ENCODE data around the gene PLPPR3.

The PLPPR3 gene

GRCh38 chr19:771332-771785, 50.4 kb downstream of the PLPPR3 start:
- TF ChIP-seq ESRRG (CRISPR knock-in tag; IDR thresholded peaks at IDR 0.05) (no peak), TOX (CRISPR knock-in tag; IDR thresholded peaks at IDR 0.05; ENCODE audit: borderline replicate concordance) (no peak), RARB (CRISPR knock-in tag; IDR thresholded peaks at IDR 0.05) (no peak), ZFP3 (CRISPR knock-in tag; IDR thresholded peaks at IDR 0.05) (no peak), OSR1 (CRISPR knock-in tag; IDR thresholded peaks at IDR 0.05) (no peak), ZNF565 (CRISPR knock-in tag; conservative IDR thresholded peaks at IDR 0.05; ENCODE audit: low read depth) (no peak), PPARA (CRISPR knock-in tag; IDR thresholded peaks at IDR 0.05; ENCODE audit: borderline replicate concordance) (no peak), TSHZ2 (CRISPR knock-in tag; IDR thresholded peaks at IDR 0.05) (no peak), ZNF8 (CRISPR knock-in tag; IDR thresholded peaks at IDR 0.05) (no peak), CREB5 (CRISPR knock-in tag; IDR thresholded peaks at IDR 0.05; ENCODE audit: low read depth) (no peak), SNAI2 (CRISPR knock-in tag; IDR thresholded peaks at IDR 0.05) (no peak), ZFP30 (CRISPR knock-in tag; IDR thresholded peaks at IDR 0.05) (no peak), ZNF70 (CRISPR knock-in tag; IDR thresholded peaks at IDR 0.05) (no peak), CSDC2 (CRISPR knock-in tag; IDR thresholded peaks at IDR 0.05) (no peak)
- TF ChIP-seq, protein P1, sequence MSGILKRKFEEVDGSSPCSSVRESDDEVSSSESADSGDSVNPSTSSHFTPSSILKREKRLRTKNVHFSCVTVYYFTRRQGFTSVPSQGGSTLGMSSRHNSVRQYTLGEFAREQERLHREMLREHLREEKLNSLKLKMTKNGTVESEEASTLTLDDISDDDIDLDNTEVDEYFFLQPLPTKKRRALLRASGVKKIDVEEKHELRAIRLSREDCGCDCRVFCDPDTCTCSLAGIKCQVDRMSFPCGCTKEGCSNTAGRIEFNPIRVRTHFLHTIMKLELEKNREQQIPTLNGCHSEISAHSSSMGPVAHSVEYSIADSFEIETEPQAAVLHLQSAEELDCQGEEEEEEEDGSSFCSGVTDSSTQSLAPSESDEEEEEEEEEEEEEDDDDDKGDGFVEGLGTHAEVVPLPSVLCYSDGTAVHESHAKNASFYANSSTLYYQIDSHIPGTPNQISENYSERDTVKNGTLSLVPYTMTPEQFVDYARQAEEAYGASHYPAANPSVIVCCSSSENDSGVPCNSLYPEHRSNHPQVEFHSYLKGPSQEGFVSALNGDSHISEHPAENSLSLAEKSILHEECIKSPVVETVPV (CRISPR knock-in tag; IDR thresholded peaks at IDR 0.05): no peak
- ATAC-seq: peak; percentile 66

- TF ChIP-seq ZNF8 (CRISPR knock-in tag; IDR thresholded peaks at IDR 0.05): no peak
- TF ChIP-seq TOX (CRISPR knock-in tag; IDR thresholded peaks at IDR 0.05; ENCODE audit: borderline replicate concordance): no peak
- no peak for TF ChIP-seq SNAI2 (CRISPR knock-in tag; IDR thresholded peaks at IDR 0.05)
- ATAC-seq: no peak
These were observed 52.1 kb downstream of the PLPPR3 start for GRCh38 chr19:769616-770015.

DNA sequence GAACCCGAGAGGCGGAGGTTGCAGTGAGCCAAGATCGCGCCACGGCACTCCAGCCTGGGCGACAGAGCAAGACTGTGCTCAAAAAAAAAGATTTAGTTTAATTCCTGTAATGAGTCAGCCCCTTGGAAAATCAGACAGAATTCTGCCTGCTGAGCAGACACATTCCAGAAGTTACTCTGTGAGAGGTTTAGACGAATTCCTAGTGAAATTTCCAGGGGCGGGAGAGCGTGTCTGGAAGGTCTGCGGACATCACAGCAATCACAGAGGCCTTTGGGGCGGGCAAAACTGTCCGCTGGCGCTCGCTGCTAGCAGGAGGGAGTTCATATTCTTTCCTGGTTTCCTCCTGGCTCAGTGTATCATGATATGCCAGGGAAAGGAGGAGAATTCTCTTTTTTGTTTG, 53.3 kb downstream of the PLPPR3 start:
- TF ChIP-seq ESRRG (CRISPR knock-in tag; IDR thresholded peaks at IDR 0.05) (no peak), ZFP30 (CRISPR knock-in tag; IDR thresholded peaks at IDR 0.05) (no peak), TCF4 (CRISPR knock-in tag; IDR thresholded peaks at IDR 0.05; ENCODE audit: borderline replicate concordance) (no peak), ARNTL (CRISPR knock-in tag; IDR thresholded peaks at IDR 0.05; ENCODE audit: borderline replicate concordance, low read depth) (no peak), BACH2 (CRISPR knock-in tag; IDR thresholded peaks at IDR 0.05; ENCODE audit: borderline replicate concordance) (no peak), RARB (CRISPR knock-in tag; IDR thresholded peaks at IDR 0.05) (no peak), PPARA (CRISPR knock-in tag; IDR thresholded peaks at IDR 0.05; ENCODE audit: borderline replicate concordance) (no peak), GLIS3 (CRISPR knock-in tag; IDR thresholded peaks at IDR 0.05) (no peak), ZC3H10 (CRISPR knock-in tag; IDR thresholded peaks at IDR 0.05) (no peak), ZFP3 (CRISPR knock-in tag; IDR thresholded peaks at IDR 0.05) (no peak), ZNF70 (CRISPR knock-in tag; IDR thresholded peaks at IDR 0.05) (no peak), OSR1 (CRISPR knock-in tag; IDR thresholded peaks at IDR 0.05) (no peak), SNAI2 (CRISPR knock-in tag; IDR thresholded peaks at IDR 0.05) (no peak), TSHZ2 (CRISPR knock-in tag; IDR thresholded peaks at IDR 0.05) (no peak), CSDC2 (CRISPR knock-in tag; IDR thresholded peaks at IDR 0.05) (no peak), TOX (CRISPR knock-in tag; IDR thresholded peaks at IDR 0.05; ENCODE audit: borderline replicate concordance) (no peak), ISL1 (CRISPR knock-in tag; IDR thresholded peaks at IDR 0.05) (no peak), CREB5 (CRISPR knock-in tag; IDR thresholded peaks at IDR 0.05; ENCODE audit: low read depth) (no peak), ZNF565 (CRISPR knock-in tag; conservative IDR thresholded peaks at IDR 0.05; ENCODE audit: low read depth) (no peak)
- TF ChIP-seq, protein P1 (CRISPR knock-in tag; IDR thresholded peaks at IDR 0.05): no peak
- ATAC-seq: peak; percentile 74

Data from SK-N-SH treated with all-trans-retinoic acid at 6 μM for 48 hours (cell line).